Right lung (tissue), 5 donors: ENCODE measurements around the gene EGFR. TPM values are rescaled to one million over a fixed set of nuclear protein-coding genes. Genes with fewer than 3 reads are reported as not detected.

ENCODE experiments used
- DNase-seq, 2 donors: peaks; one replicate each; pipeline ENCODE4 v3.0.0-alpha.2; 2013
- polyA plus RNA-seq, 5 donors: library from polyadenylated mRNA; unstranded; fragments of 120-200 nt; gene quantifications; one replicate each; pipeline versions ENCODE4 v1.2.1 to v1.2.3, GENCODE V29; 2013; ENCODE audit warnings: inconsistent platforms in 1 of 5, low replicate concordance in 1 of 5; ENCODE audit not compliant: insufficient read length in 5 of 5, insufficient read depth in 1 of 5

Gene EGFR
- polyA plus RNA-seq, 5 donors, result 37.0 to 55.7 (median 46.3) TPM

DNA sequence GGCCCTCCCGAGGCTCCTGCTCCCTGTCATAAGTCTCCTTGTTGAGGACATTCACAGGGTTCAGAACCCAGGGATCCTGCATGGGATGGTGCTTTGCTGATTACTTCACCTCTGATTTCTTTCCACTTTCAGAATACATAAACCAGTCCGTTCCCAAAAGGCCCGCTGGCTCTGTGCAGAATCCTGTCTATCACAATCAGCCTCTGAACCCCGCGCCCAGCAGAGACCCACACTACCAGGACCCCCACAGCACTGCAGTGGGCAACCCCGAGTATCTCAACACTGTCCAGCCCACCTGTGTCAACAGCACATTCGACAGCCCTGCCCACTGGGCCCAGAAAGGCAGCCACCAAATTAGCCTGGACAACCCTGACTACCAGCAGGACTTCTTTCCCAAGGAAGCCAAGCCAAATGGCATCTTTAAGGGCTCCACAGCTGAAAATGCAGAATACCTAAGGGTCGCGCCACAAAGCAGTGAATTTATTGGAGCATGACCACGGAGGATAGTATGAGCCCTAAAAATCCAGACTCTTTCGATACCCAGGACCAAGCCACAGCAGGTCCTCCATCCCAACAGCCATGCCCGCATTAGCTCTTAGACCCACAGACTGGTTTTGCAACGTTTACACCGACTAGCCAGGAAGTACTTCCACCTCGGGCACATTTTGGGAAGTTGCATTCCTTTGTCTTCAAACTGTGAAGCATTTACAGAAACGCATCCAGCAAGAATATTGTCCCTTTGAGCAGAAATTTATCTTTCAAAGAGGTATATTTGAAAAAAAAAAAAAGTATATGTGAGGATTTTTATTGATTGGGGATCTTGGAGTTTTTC is 186.5 kb downstream of the EGFR start:
- DNase-seq, result no peak

GRCh38 chr7:55206235-55207029 is 187.6 kb downstream of the EGFR start:
- DNase-seq, result no peak

DNA sequence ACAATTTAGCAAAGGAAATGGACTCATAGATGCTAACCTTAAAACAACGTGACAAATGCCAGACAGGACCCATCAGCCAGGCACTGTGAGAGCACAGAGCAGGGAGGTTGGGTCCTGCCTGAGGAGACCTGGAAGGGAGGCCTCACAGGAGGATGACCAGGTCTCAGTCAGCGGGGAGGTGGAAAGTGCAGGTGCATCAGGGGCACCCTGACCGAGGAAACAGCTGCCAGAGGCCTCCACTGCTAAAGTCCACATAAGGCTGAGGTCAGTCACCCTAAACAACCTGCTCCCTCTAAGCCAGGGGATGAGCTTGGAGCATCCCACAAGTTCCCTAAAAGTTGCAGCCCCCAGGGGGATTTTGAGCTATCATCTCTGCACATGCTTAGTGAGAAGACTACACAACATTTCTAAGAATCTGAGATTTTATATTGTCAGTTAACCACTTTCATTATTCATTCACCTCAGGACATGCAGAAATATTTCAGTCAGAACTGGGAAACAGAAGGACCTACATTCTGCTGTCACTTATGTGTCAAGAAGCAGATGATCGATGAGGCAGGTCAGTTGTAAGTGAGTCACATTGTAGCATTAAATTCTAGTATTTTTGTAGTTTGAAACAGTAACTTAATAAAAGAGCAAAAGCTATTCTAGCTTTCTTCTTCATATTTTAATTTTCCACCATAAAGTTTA is 188.8 kb downstream of the EGFR start:
- no peak for DNase-seq

DNA sequence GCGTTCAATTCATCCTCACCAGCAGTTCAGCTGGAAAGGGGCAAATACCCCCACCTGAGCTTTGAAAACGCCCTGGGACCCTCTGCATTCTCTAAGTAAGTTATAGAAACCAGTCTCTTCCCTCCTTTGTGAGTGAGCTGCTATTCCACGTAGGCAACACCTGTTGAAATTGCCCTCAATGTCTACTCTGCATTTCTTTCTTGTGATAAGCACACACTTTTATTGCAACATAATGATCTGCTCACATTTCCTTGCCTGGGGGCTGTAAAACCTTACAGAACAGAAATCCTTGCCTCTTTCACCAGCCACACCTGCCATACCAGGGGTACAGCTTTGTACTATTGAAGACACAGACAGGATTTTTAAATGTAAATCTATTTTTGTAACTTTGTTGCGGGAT is 190.5 kb downstream of the EGFR start:
- DNase-seq, result no peak

DNA sequence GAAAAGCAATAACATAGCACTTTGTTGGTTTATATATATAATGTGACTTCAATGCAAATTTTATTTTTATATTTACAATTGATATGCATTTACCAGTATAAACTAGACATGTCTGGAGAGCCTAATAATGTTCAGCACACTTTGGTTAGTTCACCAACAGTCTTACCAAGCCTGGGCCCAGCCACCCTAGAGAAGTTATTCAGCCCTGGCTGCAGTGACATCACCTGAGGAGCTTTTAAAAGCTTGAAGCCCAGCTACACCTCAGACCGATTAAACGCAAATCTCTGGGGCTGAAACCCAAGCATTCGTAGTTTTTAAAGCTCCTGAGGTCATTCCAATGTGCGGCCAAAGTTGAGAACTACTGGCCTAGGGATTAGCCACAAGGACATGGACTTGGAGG is 191.4 kb downstream of the EGFR start:
- no peak for DNase-seq

DNA sequence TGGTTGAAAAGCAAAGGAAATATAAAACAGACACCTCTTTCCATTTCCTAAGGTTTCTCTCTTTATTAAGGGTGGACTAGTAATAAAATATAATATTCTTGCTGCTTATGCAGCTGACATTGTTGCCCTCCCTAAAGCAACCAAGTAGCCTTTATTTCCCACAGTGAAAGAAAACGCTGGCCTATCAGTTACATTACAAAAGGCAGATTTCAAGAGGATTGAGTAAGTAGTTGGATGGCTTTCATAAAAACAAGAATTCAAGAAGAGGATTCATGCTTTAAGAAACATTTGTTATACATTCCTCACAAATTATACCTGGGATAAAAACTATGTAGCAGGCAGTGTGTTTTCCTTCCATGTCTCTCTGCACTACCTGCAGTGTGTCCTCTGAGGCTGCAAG is 191.9 kb downstream of the EGFR start:
- DNase-seq, result no peak

GRCh38 chr7:55211726-55212125 is 192.9 kb downstream of the EGFR start:
- DNase-seq, result no peak

- DNase-seq, result no peak
Measured at GRCh38 chr7:55212176-55212575, 193.4 kb downstream of the EGFR start.

DNA sequence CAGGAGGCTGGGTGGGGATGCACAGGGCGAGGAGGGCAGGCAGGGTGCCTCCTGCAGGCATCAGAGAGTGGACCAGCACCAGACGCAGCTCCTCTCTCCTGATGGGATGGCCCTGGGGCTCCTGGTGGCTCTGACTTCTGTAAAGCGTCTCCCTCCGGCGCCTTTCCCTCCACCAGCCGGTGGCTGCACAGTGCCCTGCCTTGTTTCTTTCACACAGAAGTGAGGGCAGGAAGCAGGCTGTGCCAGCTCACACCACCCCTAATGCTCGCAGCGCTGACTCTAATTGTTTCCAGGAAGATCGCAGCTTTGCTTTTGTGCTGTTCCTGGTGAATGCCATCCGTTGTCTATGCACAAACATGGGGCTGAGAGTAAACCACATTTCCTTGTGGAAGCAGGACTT is 194.0 kb downstream of the EGFR start:
- DNase-seq, result no peak

DNA sequence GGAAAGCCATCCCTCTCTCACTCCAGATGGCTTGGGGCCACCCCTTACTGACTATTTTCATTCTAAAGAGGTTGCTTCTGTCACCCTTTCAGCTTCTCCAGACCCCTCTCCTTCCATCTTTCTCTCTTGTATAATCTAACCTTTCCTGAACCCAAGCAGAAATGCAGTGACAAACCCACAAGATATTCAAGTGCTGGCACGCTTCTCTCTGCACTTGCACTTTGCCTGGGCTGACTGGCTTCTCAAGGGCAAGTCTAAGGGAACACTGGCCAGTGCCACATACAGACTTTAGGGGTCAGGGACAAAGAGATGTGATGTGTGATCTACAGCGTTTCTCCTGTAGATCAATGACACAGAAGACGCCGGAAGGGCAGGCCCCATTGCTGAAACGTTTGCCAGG is 195.9 kb downstream of the EGFR start:
- no peak for DNase-seq

DNA sequence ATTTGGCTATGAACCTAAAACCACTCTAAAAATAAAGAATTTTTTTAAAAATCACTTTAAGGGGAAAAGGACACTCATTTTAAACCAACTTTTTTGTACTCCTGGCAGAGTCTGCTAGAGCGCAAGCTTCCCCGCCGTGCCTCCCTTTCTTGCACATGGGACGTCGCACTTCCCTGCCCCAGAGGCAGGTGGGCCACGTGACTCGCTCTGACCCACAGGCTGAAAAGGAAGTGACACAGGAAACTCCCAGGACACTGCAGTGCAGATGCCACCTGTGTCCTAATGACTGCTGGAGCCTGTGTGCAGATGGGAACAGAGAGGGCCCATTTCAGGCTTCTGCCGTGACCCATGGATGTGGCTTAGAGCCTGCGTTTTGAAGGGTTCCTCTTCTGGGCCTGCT is 204.2 kb downstream of the EGFR start:
- DNase-seq, result no peak

- DNase-seq, result no peak
Measured at GRCh38 chr7:55224111-55224510, 205.3 kb downstream of the EGFR start.

- DNase-seq, result no peak
Measured at GRCh38 chr7:55224810-55225209, 206.0 kb downstream of the EGFR start.

- DNase-seq, result no peak
Measured at GRCh38 chr7:55230014-55230413, 211.2 kb downstream of the EGFR start.

DNA sequence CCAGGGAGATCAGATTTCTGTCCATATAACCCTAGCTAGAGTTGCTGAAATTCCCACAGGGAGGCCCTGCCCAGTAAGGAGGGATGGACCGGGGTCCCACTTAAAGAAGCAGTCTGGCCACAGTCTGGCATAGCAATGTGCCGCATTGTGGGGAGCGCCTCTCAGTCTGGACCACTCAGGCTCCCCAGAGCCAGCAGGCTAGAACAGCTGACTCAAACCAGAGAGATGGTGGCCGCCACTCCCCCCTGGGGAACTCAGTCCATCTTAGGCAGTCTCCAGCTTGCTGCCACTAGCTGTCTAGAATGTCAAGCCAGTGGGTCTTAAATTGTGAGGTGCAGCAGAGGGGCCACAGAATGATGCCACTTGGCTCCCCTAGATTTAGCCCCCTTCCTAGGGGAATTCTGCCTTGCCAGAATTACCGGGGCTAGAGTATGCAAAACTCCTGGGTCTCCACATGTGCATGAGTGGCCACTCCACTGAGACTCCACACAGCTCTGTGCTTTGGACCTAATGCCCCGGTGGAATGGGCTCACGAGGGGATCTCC is 213.0 kb downstream of the EGFR start:
- DNase-seq, result no peak

DNA sequence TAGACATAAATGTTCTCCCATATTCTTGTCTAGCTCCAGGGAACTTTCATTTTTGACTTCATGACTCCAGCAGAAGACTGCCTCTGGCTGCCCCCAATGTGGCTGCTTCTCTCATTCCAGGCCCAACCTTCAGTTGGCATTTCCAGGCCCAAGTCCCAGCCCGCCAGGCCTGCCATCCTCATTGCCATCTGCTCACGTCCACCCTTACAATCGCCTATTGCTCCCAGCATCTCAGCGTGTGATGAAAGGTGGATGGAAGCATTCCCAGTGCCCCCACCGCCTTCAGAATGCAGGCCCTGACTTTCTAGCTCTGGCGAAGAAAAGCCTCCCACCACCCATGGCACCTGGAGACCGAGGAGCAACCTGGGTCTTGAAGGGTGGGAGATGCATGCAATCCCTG is 214.2 kb downstream of the EGFR start:
- DNase-seq, result no peak

GRCh38 chr7:55234408-55234807 is 215.6 kb downstream of the EGFR start:
- no peak for DNase-seq

DNA sequence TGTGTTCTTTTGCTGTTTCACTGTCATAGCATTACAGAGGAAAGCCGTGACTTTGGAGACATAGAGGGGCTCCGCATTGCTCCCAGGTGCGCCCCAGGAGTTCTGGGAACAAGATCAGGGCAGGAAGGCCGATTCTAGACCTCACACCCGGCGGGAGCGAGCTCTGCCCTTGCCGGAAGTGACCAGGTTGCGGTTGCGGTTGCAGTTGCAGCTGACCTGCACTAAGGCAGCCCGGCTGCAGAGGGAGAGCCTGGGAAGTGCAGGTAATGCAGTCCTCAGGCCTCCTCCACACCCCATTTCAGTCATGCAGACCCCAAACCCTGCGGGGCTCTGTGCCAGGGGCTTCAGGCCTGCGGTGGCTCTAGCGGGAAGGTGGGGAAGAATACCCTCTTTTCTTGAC is 216.3 kb downstream of the EGFR start:
- DNase-seq, result no peak

DNA sequence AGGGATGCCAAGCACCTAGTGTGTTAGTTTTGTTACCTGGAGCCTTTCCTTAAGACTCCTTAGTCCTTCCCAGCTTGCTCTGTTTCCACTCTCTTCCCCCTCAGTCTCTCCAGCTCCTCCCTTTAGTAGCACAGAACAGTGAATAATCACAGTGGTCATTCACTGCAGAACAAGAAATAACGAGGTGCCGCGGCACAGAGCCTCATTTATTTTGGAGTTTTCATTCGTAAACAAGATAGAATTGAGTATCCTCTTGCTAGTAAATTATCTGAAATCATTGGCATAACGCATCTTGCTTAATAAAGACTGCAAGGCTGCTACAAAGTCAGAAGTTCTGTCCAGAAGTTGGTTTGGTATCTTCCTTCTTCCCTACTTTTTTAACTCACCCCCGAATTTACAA is 217.0 kb downstream of the EGFR start:
- DNase-seq, result no peak

GRCh38 chr7:55236476-55236875 is 217.7 kb downstream of the EGFR start:
- DNase-seq, result no peak

GRCh38 chr7:55237156-55237893 is 218.5 kb downstream of the EGFR start:
- no peak for DNase-seq

GRCh38 chr7:55239406-55239805 is 220.6 kb downstream of the EGFR start:
- DNase-seq, result no peak
